Measurements from ENCODE around the gene HS3ST3B1.

The HS3ST3B1 gene

GRCh38 chr17:14303343-14304221 is 2.7 kb downstream of the HS3ST3B1 start:
- no peak for DNase-seq (ENCODE audit: low read depth)

GRCh38 chr17:14304222-14304772 is 3.4 kb downstream of the HS3ST3B1 start:
- DNase-seq (ENCODE audit: low read depth) = no peak

- no peak for DNase-seq (ENCODE audit: low read depth)
Measured at GRCh38 chr17:14304773-14305517, 4.1 kb downstream of the HS3ST3B1 start.

GRCh38 chr17:14305785-14306496 is 5.1 kb downstream of the HS3ST3B1 start:
- no peak for DNase-seq (ENCODE audit: low read depth)

- DNase-seq (ENCODE audit: low read depth) = no peak
Measured at GRCh38 chr17:14306596-14306995, 5.7 kb downstream of the HS3ST3B1 start.

GRCh38 chr17:14307560-14308024 is 6.7 kb downstream of the HS3ST3B1 start:
- DNase-seq (ENCODE audit: low read depth) = no peak

GRCh38 chr17:14308636-14308964 is 7.7 kb downstream of the HS3ST3B1 start:
- no peak for DNase-seq (ENCODE audit: low read depth)

- DNase-seq (ENCODE audit: low read depth) = peak; percentile 86
Measured at GRCh38 chr17:14308965-14309879, 8.3 kb downstream of the HS3ST3B1 start.

GRCh38 chr17:14310101-14310500 is 9.2 kb downstream of the HS3ST3B1 start:
- no peak for DNase-seq (ENCODE audit: low read depth)

GRCh38 chr17:14310605-14311004 is 9.7 kb downstream of the HS3ST3B1 start:
- DNase-seq (ENCODE audit: low read depth) = no peak

- DNase-seq (ENCODE audit: low read depth) = no peak
Measured at GRCh38 chr17:14311186-14311705, 10.4 kb downstream of the HS3ST3B1 start.

GRCh38 chr17:14311981-14312380 is 11.1 kb downstream of the HS3ST3B1 start:
- no peak for DNase-seq (ENCODE audit: low read depth)

- no peak for DNase-seq (ENCODE audit: low read depth)
Measured at GRCh38 chr17:14312522-14312921, 11.6 kb downstream of the HS3ST3B1 start.

GRCh38 chr17:14316126-14316832 is 15.4 kb downstream of the HS3ST3B1 start:
- no peak for DNase-seq (ENCODE audit: low read depth)

- no peak for DNase-seq (ENCODE audit: low read depth)
Measured at GRCh38 chr17:14317383-14317782, 16.5 kb downstream of the HS3ST3B1 start.

- no peak for DNase-seq (ENCODE audit: low read depth)
Measured at GRCh38 chr17:14318109-14318917, 17.4 kb downstream of the HS3ST3B1 start.

- DNase-seq (ENCODE audit: low read depth) = no peak
Measured at GRCh38 chr17:14318918-14319205, 18.0 kb downstream of the HS3ST3B1 start.

GRCh38 chr17:14320098-14320497 is 19.2 kb downstream of the HS3ST3B1 start:
- no peak for DNase-seq (ENCODE audit: low read depth)

- no peak for DNase-seq (ENCODE audit: low read depth)
Measured at GRCh38 chr17:14320734-14321475, 20.0 kb downstream of the HS3ST3B1 start.

Data from stimulated activated CD8-positive, alpha-beta memory T cell treated with anti-CD3 and anti-CD28 coated beads, Interleukin-4, amount 100 ng/mL, for 24 hours (primary cell).